ENCODE measurements around the gene RAVER2. TPM values are rescaled to one million over a fixed set of nuclear protein-coding genes. Genes with fewer than 3 reads are reported as not detected.

Gene RAVER2
- total and polyA plus RNA-seq, 2 experiments from 2014 or later: 7.8 to 24.6 TPM

GRCh38 chr1:64733581-64734286, 11.1 kb upstream of the RAVER2 start:
- ATAC-seq: no peak
- DNase-seq (ENCODE audit: low spot score): no peak

More at GRCh38 chr1:64733581-64734286, 11.1 kb upstream of the RAVER2 start:
- H4K20me1 ChIP-seq (replicated peaks; ENCODE audit: insufficient read depth): no peaks in the 10 kb centered on the region
- H3K27me3 Mint-ChIP-seq (ENCODE audit: insufficient read depth, low read depth, poor library complexity): peaks cover 7% of the 10 kb centered on the region
- H3K4me1 Mint-ChIP-seq: peaks cover 13% of the 10 kb centered on the region
- no peaks in the 10 kb centered on the region for H3F3A ChIP-seq (replicated peaks; ENCODE audit: low read depth)
- peaks cover 15% of the 10 kb centered on the region; the same call in 1 of the 2 replicates for H3K9me2 ChIP-seq (ENCODE audit: insufficient read depth)
- no peak overlapping the region for H3K27ac Mint-ChIP-seq
- no peak overlapping the region for H3K4me2 ChIP-seq
- no peak for TF ChIP-seq POLR2AphosphoS5 (IDR thresholded peaks at IDR 0.05; ENCODE audit: low read depth)
- no peak for TF ChIP-seq JUNB (IDR thresholded peaks at IDR 0.05; ENCODE audit: unreplicated experiment)
- no peak for TF ChIP-seq STAT1 (IDR thresholded peaks at IDR 0.05; ENCODE audit: unreplicated experiment)
- TF ChIP-seq, protein P1, sequence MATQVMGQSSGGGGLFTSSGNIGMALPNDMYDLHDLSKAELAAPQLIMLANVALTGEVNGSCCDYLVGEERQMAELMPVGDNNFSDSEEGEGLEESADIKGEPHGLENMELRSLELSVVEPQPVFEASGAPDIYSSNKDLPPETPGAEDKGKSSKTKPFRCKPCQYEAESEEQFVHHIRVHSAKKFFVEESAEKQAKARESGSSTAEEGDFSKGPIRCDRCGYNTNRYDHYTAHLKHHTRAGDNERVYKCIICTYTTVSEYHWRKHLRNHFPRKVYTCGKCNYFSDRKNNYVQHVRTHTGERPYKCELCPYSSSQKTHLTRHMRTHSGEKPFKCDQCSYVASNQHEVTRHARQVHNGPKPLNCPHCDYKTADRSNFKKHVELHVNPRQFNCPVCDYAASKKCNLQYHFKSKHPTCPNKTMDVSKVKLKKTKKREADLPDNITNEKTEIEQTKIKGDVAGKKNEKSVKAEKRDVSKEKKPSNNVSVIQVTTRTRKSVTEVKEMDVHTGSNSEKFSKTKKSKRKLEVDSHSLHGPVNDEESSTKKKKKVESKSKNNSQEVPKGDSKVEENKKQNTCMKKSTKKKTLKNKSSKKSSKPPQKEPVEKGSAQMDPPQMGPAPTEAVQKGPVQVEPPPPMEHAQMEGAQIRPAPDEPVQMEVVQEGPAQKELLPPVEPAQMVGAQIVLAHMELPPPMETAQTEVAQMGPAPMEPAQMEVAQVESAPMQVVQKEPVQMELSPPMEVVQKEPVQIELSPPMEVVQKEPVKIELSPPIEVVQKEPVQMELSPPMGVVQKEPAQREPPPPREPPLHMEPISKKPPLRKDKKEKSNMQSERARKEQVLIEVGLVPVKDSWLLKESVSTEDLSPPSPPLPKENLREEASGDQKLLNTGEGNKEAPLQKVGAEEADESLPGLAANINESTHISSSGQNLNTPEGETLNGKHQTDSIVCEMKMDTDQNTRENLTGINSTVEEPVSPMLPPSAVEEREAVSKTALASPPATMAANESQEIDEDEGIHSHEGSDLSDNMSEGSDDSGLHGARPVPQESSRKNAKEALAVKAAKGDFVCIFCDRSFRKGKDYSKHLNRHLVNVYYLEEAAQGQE (IDR thresholded peaks at IDR 0.05; ENCODE audit: unreplicated experiment): no peak
- TF ChIP-seq ETS1 (IDR thresholded peaks at IDR 0.05): no peak
- TF ChIP-seq, protein P2, sequence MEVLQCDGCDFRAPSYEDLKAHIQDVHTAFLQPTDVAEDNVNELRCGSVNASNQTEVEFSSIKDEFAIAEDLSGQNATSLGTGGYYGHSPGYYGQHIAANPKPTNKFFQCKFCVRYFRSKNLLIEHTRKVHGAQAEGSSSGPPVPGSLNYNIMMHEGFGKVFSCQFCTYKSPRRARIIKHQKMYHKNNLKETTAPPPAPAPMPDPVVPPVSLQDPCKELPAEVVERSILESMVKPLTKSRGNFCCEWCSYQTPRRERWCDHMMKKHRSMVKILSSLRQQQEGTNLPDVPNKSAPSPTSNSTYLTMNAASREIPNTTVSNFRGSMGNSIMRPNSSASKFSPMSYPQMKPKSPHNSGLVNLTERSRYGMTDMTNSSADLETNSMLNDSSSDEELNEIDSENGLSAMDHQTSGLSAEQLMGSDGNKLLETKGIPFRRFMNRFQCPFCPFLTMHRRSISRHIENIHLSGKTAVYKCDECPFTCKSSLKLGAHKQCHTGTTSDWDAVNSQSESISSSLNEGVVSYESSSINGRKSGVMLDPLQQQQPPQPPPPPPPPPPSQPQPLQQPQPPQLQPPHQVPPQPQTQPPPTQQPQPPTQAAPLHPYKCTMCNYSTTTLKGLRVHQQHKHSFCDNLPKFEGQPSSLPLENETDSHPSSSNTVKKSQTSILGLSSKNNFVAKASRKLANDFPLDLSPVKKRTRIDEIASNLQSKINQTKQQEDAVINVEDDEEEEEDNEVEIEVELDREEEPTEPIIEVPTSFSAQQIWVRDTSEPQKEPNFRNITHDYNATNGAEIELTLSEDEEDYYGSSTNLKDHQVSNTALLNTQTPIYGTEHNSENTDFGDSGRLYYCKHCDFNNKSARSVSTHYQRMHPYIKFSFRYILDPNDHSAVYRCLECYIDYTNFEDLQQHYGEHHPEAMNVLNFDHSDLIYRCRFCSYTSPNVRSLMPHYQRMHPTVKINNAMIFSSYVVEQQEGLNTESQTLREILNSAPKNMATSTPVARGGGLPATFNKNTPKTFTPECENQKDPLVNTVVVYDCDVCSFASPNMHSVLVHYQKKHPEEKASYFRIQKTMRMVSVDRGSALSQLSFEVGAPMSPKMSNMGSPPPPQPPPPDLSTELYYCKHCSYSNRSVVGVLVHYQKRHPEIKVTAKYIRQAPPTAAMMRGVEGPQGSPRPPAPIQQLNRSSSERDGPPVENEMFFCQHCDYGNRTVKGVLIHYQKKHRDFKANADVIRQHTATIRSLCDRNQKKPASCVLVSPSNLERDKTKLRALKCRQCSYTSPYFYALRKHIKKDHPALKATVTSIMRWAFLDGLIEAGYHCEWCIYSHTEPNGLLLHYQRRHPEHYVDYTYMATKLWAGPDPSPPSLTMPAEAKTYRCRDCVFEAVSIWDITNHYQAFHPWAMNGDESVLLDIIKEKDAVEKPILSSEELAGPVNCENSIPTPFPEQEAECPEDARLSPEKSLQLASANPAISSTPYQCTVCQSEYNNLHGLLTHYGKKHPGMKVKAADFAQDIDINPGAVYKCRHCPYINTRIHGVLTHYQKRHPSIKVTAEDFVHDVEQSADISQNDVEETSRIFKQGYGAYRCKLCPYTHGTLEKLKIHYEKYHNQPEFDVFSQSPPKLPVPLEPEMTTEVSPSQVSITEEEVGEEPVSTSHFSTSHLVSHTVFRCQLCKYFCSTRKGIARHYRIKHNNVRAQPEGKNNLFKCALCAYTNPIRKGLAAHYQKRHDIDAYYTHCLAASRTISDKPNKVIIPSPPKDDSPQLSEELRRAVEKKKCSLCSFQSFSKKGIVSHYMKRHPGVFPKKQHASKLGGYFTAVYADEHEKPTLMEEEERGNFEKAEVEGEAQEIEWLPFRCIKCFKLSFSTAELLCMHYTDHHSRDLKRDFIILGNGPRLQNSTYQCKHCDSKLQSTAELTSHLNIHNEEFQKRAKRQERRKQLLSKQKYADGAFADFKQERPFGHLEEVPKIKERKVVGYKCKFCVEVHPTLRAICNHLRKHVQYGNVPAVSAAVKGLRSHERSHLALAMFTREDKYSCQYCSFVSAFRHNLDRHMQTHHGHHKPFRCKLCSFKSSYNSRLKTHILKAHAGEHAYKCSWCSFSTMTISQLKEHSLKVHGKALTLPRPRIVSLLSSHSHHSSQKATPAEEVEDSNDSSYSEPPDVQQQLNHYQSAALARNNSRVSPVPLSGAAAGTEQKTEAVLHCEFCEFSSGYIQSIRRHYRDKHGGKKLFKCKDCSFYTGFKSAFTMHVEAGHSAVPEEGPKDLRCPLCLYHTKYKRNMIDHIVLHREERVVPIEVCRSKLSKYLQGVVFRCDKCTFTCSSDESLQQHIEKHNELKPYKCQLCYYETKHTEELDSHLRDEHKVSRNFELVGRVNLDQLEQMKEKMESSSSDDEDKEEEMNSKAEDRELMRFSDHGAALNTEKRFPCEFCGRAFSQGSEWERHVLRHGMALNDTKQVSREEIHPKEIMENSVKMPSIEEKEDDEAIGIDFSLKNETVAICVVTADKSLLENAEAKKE (CRISPR knock-in tag; IDR thresholded peaks at IDR 0.05): no peak
- TF ChIP-seq NANOG (IDR thresholded peaks at IDR 0.05; ENCODE audit: borderline replicate concordance): no peak
- no peak for TF ChIP-seq EZH2 (IDR thresholded peaks at IDR 0.05; ENCODE audit: low read depth, unreplicated experiment)
- TF ChIP-seq CTCF (conservative IDR thresholded peaks at IDR 0.05; ENCODE audit: low read depth in 2 of 2): no peak
- no peak for TF ChIP-seq ZNF331 (CRISPR knock-in tag; IDR thresholded peaks at IDR 0.05; ENCODE audit: low read depth)
- TF ChIP-seq CREB1 (CRISPR knock-in tag; IDR thresholded peaks at IDR 0.05; ENCODE audit: low read depth): no peak
- no peak for TF ChIP-seq ZNF114 (CRISPR knock-in tag; IDR thresholded peaks at IDR 0.05)
- TF ChIP-seq EZH2phosphoT487 (IDR thresholded peaks at IDR 0.05; ENCODE audit: unreplicated experiment): no peak
- H2AFZ ChIP-seq: peak overlapping the region; percentile 24; the same call in 1 of the 2 replicates
- H3K27ac ChIP-seq (ENCODE audit: low read depth): no peak overlapping the region
- no peaks in the 10 kb centered on the region for H3K4me1 ChIP-seq (ENCODE audit: insufficient read depth)
- H3K79me2 ChIP-seq (replicated peaks; ENCODE audit: insufficient read depth): no peaks in the 10 kb centered on the region
- no peak overlapping the region for H3K4me3 Mint-ChIP-seq
- no peak overlapping the region for H3K4me3 ChIP-seq
- H3K36me3 ChIP-seq (ENCODE audit: insufficient read depth): no peaks in the 10 kb centered on the region
- no peaks in the 10 kb centered on the region for H3K27me3 ChIP-seq (ENCODE audit: insufficient read depth)
- H3K9me3 Mint-ChIP-seq: no peaks in the 10 kb centered on the region
- no peaks in the 10 kb centered on the region; the same call in 2 of the 3 replicates for H3K36me3 Mint-ChIP-seq (ENCODE audit: low read depth)

All from GM23338 (cell line).